IMR-90 (cell line): ENCODE measurements around the gene POLR3B.

Experiments used
- CEBPB ChIP-seq: IDR thresholded peaks from 2 replicates; pipeline ENCODE4 v1.6.1; 2012; ENCODE audit warnings: low read depth, low read length, improper control_type of control experiment
- CHD1 ChIP-seq: IDR thresholded peaks from 2 replicates; pipeline ENCODE4 v1.6.1; 2012; ENCODE audit warnings: low read depth, low read length, improper control_type of control experiment
- CTCF ChIP-seq: conservative IDR thresholded peaks from 2 replicates; pipeline ENCODE4 v1.5.1; 2012; ENCODE audit warnings: mild to moderate bottlenecking, low read depth, low read length, improper control_type of control experiment
- ELK1 ChIP-seq: fragments of 150-350 bp; IDR thresholded peaks from 2 replicates; pipeline ENCODE4 v1.6.1; 2016; ENCODE audit warnings: low read depth, mild to moderate bottlenecking, low read length, moderate library complexity, borderline replicate concordance
- FOS ChIP-seq: fragments of 150-350 bp; IDR thresholded peaks from 2 replicates; pipeline ENCODE4 v1.6.1; 2016; ENCODE audit warnings: low read depth, low read length
- MAFK ChIP-seq: IDR thresholded peaks from 2 replicates; pipeline ENCODE4 v1.6.1; 2012; ENCODE audit warnings: low read depth, low read length, improper control_type of control experiment
- POLR2A ChIP-seq: IDR thresholded peaks from 2 replicates; pipeline ENCODE4 v1.6.1; 2012; ENCODE audit warnings: mild to moderate bottlenecking, low read depth, low read length
- RCOR1 ChIP-seq: IDR thresholded peaks from 2 replicates; pipeline ENCODE4 v1.6.1; 2012; ENCODE audit warnings: mild to moderate bottlenecking, low read length, improper control_type of control experiment; ENCODE audit not compliant: insufficient replicate concordance

DNA sequence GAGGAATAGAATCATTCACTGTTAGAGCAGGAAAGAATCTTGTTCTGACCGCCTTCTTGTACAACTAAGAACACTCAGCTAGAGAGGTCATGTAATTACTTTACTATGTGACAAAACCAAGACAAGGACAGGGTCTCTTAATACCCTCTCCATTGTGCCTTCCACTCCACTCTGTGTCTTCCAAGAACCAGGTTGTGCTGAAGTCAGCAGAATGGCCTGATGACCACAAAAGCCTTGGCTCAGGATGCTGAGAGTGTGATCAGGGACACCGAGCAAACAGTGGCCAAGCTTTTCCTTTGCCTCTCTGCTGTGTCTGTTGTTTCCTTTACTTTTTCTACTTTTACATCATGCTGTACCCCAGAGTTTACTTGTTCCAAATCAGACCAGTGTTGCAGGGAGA, 142.1 kb downstream of the POLR3B start:
- TF ChIP-seq CTCF (no peak), FOS (no peak), POLR2A (no peak), CEBPB (no peak), CHD1 (no peak), MAFK (peak; percentile 69), ELK1 (no peak), RCOR1 (no peak)
